Measurements from ENCODE around the gene SIRPB2.

DNA sequence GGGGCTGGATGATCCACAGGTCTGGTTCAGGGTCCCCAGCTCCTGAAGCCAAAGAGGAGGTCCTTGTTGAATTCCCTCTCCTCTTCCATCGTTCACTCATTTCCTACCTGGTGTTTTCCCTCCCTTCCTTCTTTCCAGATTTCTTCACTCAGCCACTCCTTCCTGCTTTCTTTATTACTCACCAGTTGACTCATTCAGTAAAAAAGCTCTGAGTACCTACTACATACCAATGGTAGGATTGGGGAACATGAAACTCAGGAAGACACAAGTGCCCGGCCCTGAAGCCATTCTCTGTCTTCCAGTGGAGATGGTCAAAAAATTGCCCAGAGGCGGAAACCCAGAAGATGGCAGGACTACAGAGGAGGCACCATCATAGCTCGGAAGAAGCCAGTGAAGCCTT is 12.7 kb downstream of the SIRPB2 start:
- TF ChIP-seq CTCF (optimal IDR thresholded peaks at IDR 0.05 in 1 of 3, IDR thresholded peaks at IDR 0.05 in 1 of 3, conservative IDR thresholded peaks at IDR 0.05 in 1 of 3; ENCODE audit: extremely low read depth in 1 of 3, insufficient read depth in 2 of 3, low read length in 3 of 3) = no peak
- no peak for TF ChIP-seq EZH2 (IDR thresholded peaks at IDR 0.05; ENCODE audit: low read length)

Measured in keratinocyte (primary cell).